Activated CD4-positive, alpha-beta T cell treated with anti-CD3 and anti-CD28 coated beads, Interleukin-2, amount 50 U/mL, for 48 hours (primary cell): ENCODE results near the gene SH3BP5L.

Experiments used
- DNase-seq, 2 experiments: peaks; one replicate each; pipeline ENCODE4 v3.0.0-alpha.2; 2020

Gene SH3BP5L

GRCh38 chr1:248825136-248825535 is 579 bp downstream of the SH3BP5L start:
- no peak for DNase-seq

- DNase-seq: no peak
Observed at GRCh38 chr1:248824701-248825100, 1.0 kb downstream of the SH3BP5L start.

- no peak for DNase-seq
Observed at GRCh38 chr1:248824301-248824700, 1.4 kb downstream of the SH3BP5L start.

GRCh38 chr1:248823517-248824001 is 2.2 kb downstream of the SH3BP5L start:
- DNase-seq: no peak

GRCh38 chr1:248822148-248823032 is 3.3 kb downstream of the SH3BP5L start:
- no peak for DNase-seq

GRCh38 chr1:248821641-248822040 is 4.1 kb downstream of the SH3BP5L start:
- DNase-seq: no peak

- no peak for DNase-seq
Observed at GRCh38 chr1:248821101-248821500, 4.6 kb downstream of the SH3BP5L start.

GRCh38 chr1:248820041-248820585 is 5.6 kb downstream of the SH3BP5L start:
- peak in 1 of 2 experiments; percentile 2 for DNase-seq

GRCh38 chr1:248818505-248819374 is 7.0 kb downstream of the SH3BP5L start:
- DNase-seq: no peak

- no peak for DNase-seq
Observed at GRCh38 chr1:248817065-248817464, 8.7 kb downstream of the SH3BP5L start.

GRCh38 chr1:248816042-248816851 is 9.5 kb downstream of the SH3BP5L start:
- DNase-seq: no peak

GRCh38 chr1:248815407-248816034 is 10.2 kb downstream of the SH3BP5L start:
- DNase-seq: no peak

GRCh38 chr1:248814351-248814750 is 11.4 kb downstream of the SH3BP5L start:
- no peak for DNase-seq

GRCh38 chr1:248813546-248813945 is 12.2 kb downstream of the SH3BP5L start:
- no peak for DNase-seq

- DNase-seq: no peak
Observed at GRCh38 chr1:248812736-248813425, 12.8 kb downstream of the SH3BP5L start.

GRCh38 chr1:248811514-248812490 is 13.9 kb downstream of the SH3BP5L start:
- DNase-seq: no peak

- no peak for DNase-seq
Observed at GRCh38 chr1:248810727-248811513, 14.8 kb downstream of the SH3BP5L start.

- no peak for DNase-seq
Observed at GRCh38 chr1:248810000-248810726, 15.6 kb downstream of the SH3BP5L start.
